ENCODE data around the gene CUL5.
"Not testable (repeated sequence)": the region's sequence is repeated elsewhere in the genome, so short reads cannot be mapped to it uniquely, and the experiment has no call there.

The CUL5 gene

DNA sequence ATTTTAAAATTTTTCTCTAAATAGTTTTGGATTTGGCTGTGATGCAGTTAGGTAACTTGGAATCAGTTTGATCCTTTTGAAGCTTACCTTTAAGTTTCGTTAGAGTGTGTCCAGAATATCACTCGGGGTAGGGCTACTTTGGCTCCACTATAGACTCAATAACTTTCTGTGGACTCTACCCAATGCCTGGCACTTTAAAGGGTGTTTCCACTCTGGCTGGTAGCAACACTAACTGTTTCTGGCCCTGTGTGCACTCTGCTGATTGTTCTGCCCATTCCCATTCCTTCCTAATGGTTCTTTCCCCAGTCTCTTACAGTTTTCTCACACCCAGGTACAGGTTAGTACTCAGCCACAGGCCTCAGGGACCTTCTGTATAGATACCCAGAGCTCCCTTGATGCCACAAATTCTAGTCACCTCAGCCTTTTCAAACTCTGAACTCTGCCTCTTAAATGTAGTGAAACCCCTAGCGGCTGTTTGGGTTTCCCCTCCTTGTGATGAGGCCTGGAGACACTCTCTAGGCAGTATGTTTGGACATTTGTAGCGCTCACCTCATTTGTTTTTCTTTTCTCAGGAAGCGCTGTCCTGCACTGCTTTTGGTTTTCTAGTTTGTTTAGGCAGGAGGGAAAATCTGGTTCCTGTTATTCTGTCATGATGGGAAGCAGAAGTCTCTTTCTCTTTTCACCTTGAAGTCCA, 16.8 kb downstream of the CUL5 start:
- H3K9me3 ChIP-seq (ENCODE audit: insufficient read depth, low read length): no peaks in the 10 kb centered on the region
- no peaks in the 10 kb centered on the region for H3K27me3 ChIP-seq (ENCODE audit: low read depth, low read length)
- H3K27ac ChIP-seq (ENCODE audit: low read length): peak overlapping the region; percentile 13; the same call in 1 of the 2 replicates
- TF ChIP-seq, protein P1, sequence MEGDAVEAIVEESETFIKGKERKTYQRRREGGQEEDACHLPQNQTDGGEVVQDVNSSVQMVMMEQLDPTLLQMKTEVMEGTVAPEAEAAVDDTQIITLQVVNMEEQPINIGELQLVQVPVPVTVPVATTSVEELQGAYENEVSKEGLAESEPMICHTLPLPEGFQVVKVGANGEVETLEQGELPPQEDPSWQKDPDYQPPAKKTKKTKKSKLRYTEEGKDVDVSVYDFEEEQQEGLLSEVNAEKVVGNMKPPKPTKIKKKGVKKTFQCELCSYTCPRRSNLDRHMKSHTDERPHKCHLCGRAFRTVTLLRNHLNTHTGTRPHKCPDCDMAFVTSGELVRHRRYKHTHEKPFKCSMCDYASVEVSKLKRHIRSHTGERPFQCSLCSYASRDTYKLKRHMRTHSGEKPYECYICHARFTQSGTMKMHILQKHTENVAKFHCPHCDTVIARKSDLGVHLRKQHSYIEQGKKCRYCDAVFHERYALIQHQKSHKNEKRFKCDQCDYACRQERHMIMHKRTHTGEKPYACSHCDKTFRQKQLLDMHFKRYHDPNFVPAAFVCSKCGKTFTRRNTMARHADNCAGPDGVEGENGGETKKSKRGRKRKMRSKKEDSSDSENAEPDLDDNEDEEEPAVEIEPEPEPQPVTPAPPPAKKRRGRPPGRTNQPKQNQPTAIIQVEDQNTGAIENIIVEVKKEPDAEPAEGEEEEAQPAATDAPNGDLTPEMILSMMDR (IDR thresholded peaks at IDR 0.05; ENCODE audit: low read depth, low read length): 0 out of 2 replicates have a peak, but pooled peaks have one; percentile 17
- no peak for TF ChIP-seq EZH2phosphoT487 (IDR thresholded peaks at IDR 0.05; ENCODE audit: low read depth)
- H4K20me1 ChIP-seq (ENCODE audit: insufficient read depth, low read length): peaks cover 41% of the 10 kb centered on the region
- no peaks in the 10 kb centered on the region for H3K36me3 ChIP-seq (replicated peaks; ENCODE audit: low read depth, low read length)
- peaks cover 15% of the 10 kb centered on the region for H3K4me1 ChIP-seq (ENCODE audit: low read length)
- no peak overlapping the region for H2AFZ ChIP-seq (ENCODE audit: low read depth, low read length)
- no peak overlapping the region for H3K4me3 ChIP-seq (ENCODE audit: low read length)
- H3K4me2 ChIP-seq (ENCODE audit: low read length): peak overlapping the region; percentile 34
- peaks cover 94% of the 10 kb centered on the region for H3K79me2 ChIP-seq (ENCODE audit: low read length)
- H3K9ac ChIP-seq (ENCODE audit: low read length): no peak overlapping the region

- Histone ChIP-seq H3K27me3 (ENCODE audit: low read depth, low read length) (no peaks in the 10 kb centered on the region), H3K4me3 (ENCODE audit: low read length) (no peak overlapping the region), H2AFZ (ENCODE audit: low read depth, low read length) (no peak overlapping the region), H3K9me3 (ENCODE audit: insufficient read depth, low read length) (no peaks in the 10 kb centered on the region), H3K79me2 (ENCODE audit: low read length) (peaks cover 95% of the 10 kb centered on the region), H3K4me2 (ENCODE audit: low read length) (no peak overlapping the region), H4K20me1 (ENCODE audit: insufficient read depth, low read length) (peaks cover 36% of the 10 kb centered on the region), H3K36me3 (replicated peaks; ENCODE audit: low read depth, low read length) (peaks cover 3% of the 10 kb centered on the region), H3K4me1 (ENCODE audit: low read length) (peaks cover 15% of the 10 kb centered on the region), H3K9ac (ENCODE audit: low read length) (no peak overlapping the region), H3K27ac (ENCODE audit: low read length) (no peak overlapping the region)
- TF ChIP-seq, protein P1 (IDR thresholded peaks at IDR 0.05; ENCODE audit: low read depth, low read length): no peak
These were observed 18.4 kb downstream of the CUL5 start for GRCh38 chr11:108027057-108027456.

- H4K20me1 ChIP-seq (ENCODE audit: insufficient read depth, low read length): peaks cover 41% of the 10 kb centered on the region
- peaks cover 26% of the 10 kb centered on the region for H3K4me1 ChIP-seq (ENCODE audit: low read length)
- H3K4me3 ChIP-seq (ENCODE audit: low read length); H3K4me2 ChIP-seq (ENCODE audit: low read length); H3K9ac ChIP-seq (ENCODE audit: low read length); H2AFZ ChIP-seq (ENCODE audit: low read depth, low read length); H3K9me3 ChIP-seq (ENCODE audit: insufficient read depth, low read length); H3K36me3 ChIP-seq (replicated peaks; ENCODE audit: low read depth, low read length); H3K27ac ChIP-seq (ENCODE audit: low read length); H3K27me3 ChIP-seq (ENCODE audit: low read depth, low read length): not testable (repeated sequence)
- H3K79me2 ChIP-seq (ENCODE audit: low read length): peaks cover 90% of the 10 kb centered on the region
These were observed 20.2 kb downstream of the CUL5 start for GRCh38 chr11:108028822-108029441.

- H3K9ac ChIP-seq (ENCODE audit: low read length); H3K27ac ChIP-seq (ENCODE audit: low read length); H3K36me3 ChIP-seq (replicated peaks; ENCODE audit: low read depth, low read length); H3K9me3 ChIP-seq (ENCODE audit: insufficient read depth, low read length); H3K4me2 ChIP-seq (ENCODE audit: low read length); H3K4me3 ChIP-seq (ENCODE audit: low read length); H3K27me3 ChIP-seq (ENCODE audit: low read depth, low read length); H2AFZ ChIP-seq (ENCODE audit: low read depth, low read length): not testable (repeated sequence)
- Histone ChIP-seq H3K79me2 (ENCODE audit: low read length) (peaks cover 63% of the 10 kb centered on the region), H3K4me1 (ENCODE audit: low read length) (peaks cover 11% of the 10 kb centered on the region), H4K20me1 (ENCODE audit: insufficient read depth, low read length) (peaks cover 19% of the 10 kb centered on the region)
These were observed 22.9 kb downstream of the CUL5 start for GRCh38 chr11:108031604-108032003.

GRCh38 chr11:108032800-108033199, 24.1 kb downstream of the CUL5 start:
- no peaks in the 10 kb centered on the region for H3K27me3 ChIP-seq (ENCODE audit: low read depth, low read length)
- H3K4me2 ChIP-seq (ENCODE audit: low read length): 0 out of 2 replicates have a peak overlapping the region, but pooled peaks have one; percentile 18
- peaks cover 54% of the 10 kb centered on the region for H3K79me2 ChIP-seq (ENCODE audit: low read length)
- no peak for TF ChIP-seq EZH2phosphoT487 (IDR thresholded peaks at IDR 0.05; ENCODE audit: low read depth)
- TF ChIP-seq, protein P1 (IDR thresholded peaks at IDR 0.05; ENCODE audit: low read depth, low read length): no peak
- H2AFZ ChIP-seq (ENCODE audit: low read depth, low read length): no peak overlapping the region
- H3K4me3 ChIP-seq (ENCODE audit: low read length): no peak overlapping the region
- peaks cover 11% of the 10 kb centered on the region for H3K4me1 ChIP-seq (ENCODE audit: low read length)
- H3K9me3 ChIP-seq (ENCODE audit: insufficient read depth, low read length): no peaks in the 10 kb centered on the region
- H3K9ac ChIP-seq (ENCODE audit: low read length): no peak overlapping the region
- H3K27ac ChIP-seq (ENCODE audit: low read length): no peak overlapping the region
- H4K20me1 ChIP-seq (ENCODE audit: insufficient read depth, low read length): peaks cover 15% of the 10 kb centered on the region; the same call in 1 of the 2 replicates
- H3K36me3 ChIP-seq (replicated peaks; ENCODE audit: low read depth, low read length): peaks cover 13% of the 10 kb centered on the region

Measured in OCI-LY3 (cell line).